Nephron progenitor cell (in vitro differentiated cells): ENCODE measurements around the gene ACER1.

ENCODE experiments used
- DNase-seq: peaks from one replicate; pipeline ENCODE4 v3.0.0; 2021
- H3K27ac Mint-ChIP-seq: 2 replicates; pipeline ENCODE4 v1.8.0; 2021; ENCODE audit warnings: mild to moderate bottlenecking, moderate library complexity, mixed read lengths
- H3K27me3 Mint-ChIP-seq: 2 replicates; pipeline ENCODE4 v1.8.0; 2021; ENCODE audit warnings: mild to moderate bottlenecking, low read depth, mixed read lengths; ENCODE audit not compliant: poor library complexity
- H3K36me3 Mint-ChIP-seq: 2 replicates; pipeline ENCODE4 v1.8.0; 2021; ENCODE audit warnings: low read depth, mixed read lengths
- H3K4me1 Mint-ChIP-seq: 2 replicates; pipeline ENCODE4 v1.8.0; 2021; ENCODE audit warnings: mixed read lengths
- H3K4me3 Mint-ChIP-seq: 2 replicates; pipeline ENCODE4 v1.8.0; 2021; ENCODE audit warnings: mild to moderate bottlenecking, moderate library complexity, mixed read lengths
- H3K9me3 Mint-ChIP-seq: 2 replicates; pipeline ENCODE4 v1.8.0; 2021; ENCODE audit warnings: mild to moderate bottlenecking, moderate library complexity, mixed read lengths
- CTCF ChIP-seq: fragments of 200-600 bp; sonication (generic); IDR thresholded peaks from 2 replicates; pipeline ENCODE4 v1.5.0; 2021; ENCODE audit warnings: antibody characterized with exemption

The ACER1 gene

GRCh38 chr19:6313398-6313969 is 19.9 kb downstream of the ACER1 start:
- Mint-ChIP-seq H3K36me3 (no peaks in the 10 kb centered on the region), H3K4me1 (no peaks in the 10 kb centered on the region), H3K4me3 (no peak overlapping the region), H3K27me3 (peaks cover 5% of the 10 kb centered on the region), H3K9me3 (peaks cover 42% of the 10 kb centered on the region), H3K27ac (no peak overlapping the region)
- no peak for DNase-seq
- no peak for TF ChIP-seq CTCF

- Mint-ChIP-seq H3K9me3 (peaks cover 40% of the 10 kb centered on the region), H3K27me3 (peaks cover 5% of the 10 kb centered on the region), H3K4me1 (no peaks in the 10 kb centered on the region), H3K36me3 (no peaks in the 10 kb centered on the region), H3K4me3 (no peak overlapping the region), H3K27ac (no peak overlapping the region)
- no peak for TF ChIP-seq CTCF
- DNase-seq = no peak
Observed at GRCh38 chr19:6312018-6312417, 21.4 kb downstream of the ACER1 start.

- Mint-ChIP-seq H3K27me3 (peaks cover 6% of the 10 kb centered on the region), H3K27ac (no peak overlapping the region), H3K4me3 (no peak overlapping the region), H3K4me1 (no peaks in the 10 kb centered on the region), H3K36me3 (peaks cover 4% of the 10 kb centered on the region), H3K9me3 (peaks cover 49% of the 10 kb centered on the region)
- no peak for DNase-seq
- TF ChIP-seq CTCF = no peak
Observed at GRCh38 chr19:6298413-6298812, 35.0 kb downstream of the ACER1 start.

- Mint-ChIP-seq H3K36me3 (peaks cover 4% of the 10 kb centered on the region), H3K9me3 (peaks cover 55% of the 10 kb centered on the region), H3K4me1 (no peaks in the 10 kb centered on the region), H3K4me3 (no peak overlapping the region), H3K27me3 (peaks cover 9% of the 10 kb centered on the region), H3K27ac (no peak overlapping the region)
- TF ChIP-seq CTCF = no peak
- DNase-seq = no peak
Observed at GRCh38 chr19:6297202-6297601, 36.2 kb downstream of the ACER1 start.

GRCh38 chr19:6292006-6292405 is 41.4 kb downstream of the ACER1 start:
- Mint-ChIP-seq H3K27ac (no peak overlapping the region), H3K9me3 (peaks cover 90% of the 10 kb centered on the region), H3K4me3 (no peak overlapping the region), H3K4me1 (no peaks in the 10 kb centered on the region), H3K27me3 (peaks cover 3% of the 10 kb centered on the region), H3K36me3 (peaks cover 9% of the 10 kb centered on the region)
- no peak for DNase-seq
- TF ChIP-seq CTCF = no peak

GRCh38 chr19:6288737-6289136 is 44.7 kb downstream of the ACER1 start:
- no peak overlapping the region for H3K4me3 Mint-ChIP-seq
- TF ChIP-seq CTCF = no peak

More at GRCh38 chr19:6288737-6289136, 44.7 kb downstream of the ACER1 start:
- Mint-ChIP-seq H3K9me3 (peaks cover 82% of the 10 kb centered on the region), H3K36me3 (peaks cover 5% of the 10 kb centered on the region), H3K27me3 (peaks cover 14% of the 10 kb centered on the region), H3K4me1 (no peaks in the 10 kb centered on the region), H3K27ac (no peak overlapping the region)
- DNase-seq = no peak
